Stimulated activated CD4-positive, alpha-beta T cell treated with anti-CD3 and anti-CD28 coated beads, Interleukin-12 subunit alpha, Interleukin-12 subunit beta, amount 100 ng/mL, for 48 hours (primary cell): Measurements from ENCODE around the gene TRAPPC12.
"Not testable (repeated sequence)": the region's sequence is repeated elsewhere in the genome, so short reads cannot be mapped to it uniquely, and the experiment has no call there.

Source experiments
- DNase-seq, 3 donors: peaks; one replicate each; pipeline ENCODE4 v3.0.0-alpha.2; 2020; ENCODE audit warnings: low read depth in 2 of 3, low spot score in 1 of 3

The TRAPPC12 gene

DNA sequence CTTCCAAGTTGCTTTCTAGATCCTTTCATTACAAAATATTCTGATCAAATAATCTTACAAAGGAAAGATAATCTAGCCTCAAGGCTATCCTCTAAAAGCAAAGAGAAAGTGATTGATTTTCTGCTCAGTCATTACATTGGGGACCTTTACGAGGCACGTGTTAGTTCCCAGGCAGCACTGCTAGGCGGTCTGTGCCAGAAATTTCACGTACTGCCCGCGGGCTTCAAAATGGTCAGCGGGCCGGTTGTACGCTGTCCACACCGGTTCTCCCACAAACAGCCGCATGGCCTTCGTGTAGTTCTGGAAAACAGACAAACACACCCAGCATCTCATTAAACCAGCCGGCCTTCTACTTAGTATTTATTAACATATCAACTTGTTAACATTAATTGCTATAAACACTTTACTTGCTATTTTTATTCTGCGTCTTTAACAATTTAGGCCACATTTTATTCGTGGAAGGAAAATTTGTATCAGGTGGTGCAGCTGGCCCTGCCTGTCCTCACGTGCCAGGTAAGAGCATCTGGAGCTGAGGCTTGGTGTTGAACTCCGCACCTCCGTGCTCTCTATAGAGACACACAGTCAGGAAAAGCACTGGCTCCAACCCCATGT lies 119.4 kb downstream of the TRAPPC12 start:
- no peak for DNase-seq

DNA sequence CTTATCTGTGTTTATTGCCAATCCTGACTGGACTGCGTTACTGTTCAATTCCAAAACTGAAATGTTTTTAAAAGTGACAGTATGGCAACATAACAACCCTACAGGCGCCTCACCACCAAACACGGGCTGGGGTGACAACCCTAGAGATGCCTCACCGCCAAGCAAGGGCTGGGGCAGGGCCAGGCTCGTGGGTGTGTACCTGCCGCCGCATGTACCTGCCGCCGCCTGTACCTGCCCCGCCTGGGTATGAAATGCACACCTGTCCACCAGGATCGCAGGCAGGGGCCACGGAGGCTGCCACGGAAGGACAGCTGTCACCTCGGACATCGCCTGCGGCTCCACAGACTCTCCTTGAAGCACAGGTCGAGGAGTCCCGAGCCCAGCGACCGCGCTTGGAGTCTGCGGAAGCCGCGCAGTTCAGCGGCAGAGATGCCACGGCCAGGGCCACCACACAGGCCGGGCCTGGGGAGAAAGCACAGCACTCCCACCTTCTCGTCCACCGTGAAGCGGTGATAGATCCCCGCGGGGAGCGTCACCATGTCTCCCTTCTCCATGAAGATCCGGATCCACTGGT lies 120.9 kb downstream of the TRAPPC12 start:
- no peak for DNase-seq

DNA sequence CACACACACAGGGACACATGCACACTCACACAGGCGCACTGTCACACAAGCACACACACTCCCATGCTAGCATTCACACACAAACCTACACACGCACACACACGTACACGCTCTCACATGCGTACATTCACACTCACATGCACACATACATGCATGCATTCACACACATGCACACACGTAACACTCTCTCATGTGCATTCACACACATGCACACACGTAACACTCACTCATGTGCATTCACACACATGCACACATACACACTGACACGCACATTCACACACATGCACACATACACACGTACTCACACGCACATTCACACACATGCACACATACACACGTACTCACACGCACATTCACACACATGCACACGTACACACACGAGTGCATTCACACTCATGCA lies 123.6 kb downstream of the TRAPPC12 start:
- no peak for DNase-seq

DNA sequence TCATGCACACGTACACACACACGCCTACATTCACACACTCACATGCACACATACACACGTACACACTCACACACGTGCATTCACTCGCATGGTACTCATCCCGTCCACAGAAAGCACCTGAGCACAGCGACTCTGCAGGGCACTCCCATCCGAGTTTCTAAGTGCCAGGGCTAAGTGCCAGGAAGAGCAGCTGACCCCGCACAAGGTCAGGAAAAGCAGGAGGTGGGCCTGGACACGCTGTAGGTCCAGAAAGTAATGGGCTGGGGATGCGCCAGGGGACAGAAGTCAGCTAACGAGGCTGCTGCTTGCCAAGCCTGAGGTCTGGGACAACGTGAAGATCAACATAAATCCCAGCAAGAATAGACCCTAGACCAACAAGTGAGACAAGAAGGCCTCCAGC lies 124.0 kb downstream of the TRAPPC12 start:
- no peak for DNase-seq

DNA sequence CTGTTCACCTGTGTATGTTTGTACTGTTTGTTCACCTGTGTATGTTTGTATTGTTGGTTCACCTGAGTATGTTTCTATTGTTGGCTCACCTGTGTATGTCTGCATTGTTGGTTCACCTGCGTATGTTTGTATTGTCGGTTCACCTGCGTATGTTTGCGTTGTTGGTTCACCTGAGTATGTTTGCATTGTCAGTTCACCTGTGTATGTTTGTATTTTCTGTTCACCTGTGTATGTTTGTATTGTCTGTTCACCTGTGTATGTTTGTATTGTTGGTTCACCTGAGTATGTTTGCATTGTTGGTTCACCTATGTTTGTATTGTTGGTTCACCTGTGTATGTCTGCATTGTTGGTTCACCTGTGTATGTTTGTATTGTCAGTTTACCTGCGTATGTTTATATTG lies 125.2 kb downstream of the TRAPPC12 start:
- DNase-seq = no peak

DNA sequence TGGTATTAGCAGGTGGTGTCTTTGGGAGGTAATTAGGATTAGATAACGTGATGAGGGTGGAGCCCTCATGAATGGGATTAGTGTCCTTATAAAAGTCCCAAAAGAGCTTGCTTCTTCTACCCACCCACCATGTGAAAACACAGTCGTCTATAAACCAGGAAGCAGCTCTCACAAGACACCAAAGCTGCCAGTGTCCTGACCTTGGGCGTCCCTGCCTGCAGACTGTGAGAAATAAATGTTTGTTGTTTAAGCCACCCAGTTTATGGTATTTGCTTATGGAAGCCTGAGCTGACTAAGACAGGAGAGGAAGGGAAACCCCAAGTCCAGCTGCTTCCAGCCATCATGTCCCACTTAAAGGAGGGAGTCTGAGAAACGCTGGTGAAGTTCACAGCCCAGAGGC lies 126.3 kb downstream of the TRAPPC12 start:
- DNase-seq = no peak

DNA sequence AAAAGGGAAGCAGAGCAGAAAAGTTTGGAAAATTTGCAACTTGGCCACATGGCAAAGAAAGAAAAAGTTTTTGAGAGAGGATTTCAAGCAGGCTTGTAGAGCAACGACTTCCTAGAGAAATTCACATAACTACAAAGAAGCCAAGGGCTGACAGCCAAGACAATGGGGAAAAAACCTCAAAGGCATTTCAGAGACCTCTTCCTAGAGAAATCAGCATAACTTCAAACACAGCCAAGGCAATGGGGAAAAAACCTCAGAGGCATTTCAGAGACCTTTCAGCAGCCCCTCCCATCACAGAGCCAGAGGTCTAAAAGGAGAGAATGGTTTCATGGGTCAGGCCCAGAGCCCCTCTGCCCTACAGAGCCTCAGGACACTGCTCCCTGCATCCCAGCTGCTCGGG lies 132.6 kb downstream of the TRAPPC12 start:
- no peak for DNase-seq

DNA sequence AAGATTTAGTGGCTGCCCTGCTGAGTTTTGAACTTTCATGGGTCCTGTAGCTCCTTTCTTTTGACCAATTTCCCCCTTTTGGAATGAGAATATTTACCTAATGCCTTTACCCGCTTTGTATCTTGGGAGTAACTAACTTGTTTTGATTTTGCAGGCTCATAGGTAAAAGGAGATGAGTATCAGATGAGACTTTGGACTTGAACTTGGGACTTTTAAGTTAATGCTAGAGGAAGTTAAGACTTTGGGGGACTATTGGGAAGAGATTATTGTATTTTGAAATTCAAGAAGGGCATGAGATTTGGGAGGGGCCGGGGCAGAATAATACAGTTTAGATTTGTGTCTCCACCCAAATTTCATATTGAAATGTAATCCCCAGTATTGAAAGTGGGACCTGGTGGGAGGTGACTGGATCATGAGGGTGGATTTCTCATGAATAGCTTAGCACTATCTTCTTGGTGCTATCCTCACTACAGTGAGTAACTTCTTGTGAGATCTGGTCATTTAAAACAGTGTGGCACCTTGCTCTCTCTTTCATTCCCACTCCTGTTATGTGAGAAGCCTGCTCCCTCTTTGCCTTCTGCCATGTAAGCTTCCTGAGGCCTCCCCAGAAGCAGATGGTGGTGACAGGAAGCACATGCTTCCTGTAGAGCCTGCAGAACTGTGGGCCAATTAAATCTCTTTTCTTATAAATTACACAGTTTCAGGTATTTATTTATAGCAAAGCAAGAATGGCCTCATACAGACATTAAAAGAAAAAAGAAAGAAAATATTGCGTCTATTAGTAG lies 133.7 kb downstream of the TRAPPC12 start:
- DNase-seq = no peak

DNA sequence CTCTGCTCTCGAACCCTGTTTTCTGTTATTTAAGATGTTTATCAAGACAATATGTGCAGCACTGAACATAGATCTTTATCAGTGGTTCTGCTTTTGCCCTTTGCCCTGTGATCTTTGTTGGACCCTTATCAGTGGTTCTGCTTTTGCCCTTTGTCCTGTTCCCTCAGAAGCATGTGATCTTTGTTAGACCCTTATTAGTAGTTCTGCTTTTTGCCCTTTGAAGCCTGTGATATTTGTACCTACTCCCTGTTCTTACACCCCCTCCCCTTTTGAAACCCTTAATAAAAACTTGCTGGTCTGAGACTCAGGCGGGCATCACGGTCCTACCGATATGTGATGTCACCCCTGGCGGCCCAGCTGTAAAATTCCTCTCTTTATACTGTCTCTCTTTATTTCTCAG lies 135.9 kb downstream of the TRAPPC12 start:
- not testable (repeated sequence) for DNase-seq

DNA sequence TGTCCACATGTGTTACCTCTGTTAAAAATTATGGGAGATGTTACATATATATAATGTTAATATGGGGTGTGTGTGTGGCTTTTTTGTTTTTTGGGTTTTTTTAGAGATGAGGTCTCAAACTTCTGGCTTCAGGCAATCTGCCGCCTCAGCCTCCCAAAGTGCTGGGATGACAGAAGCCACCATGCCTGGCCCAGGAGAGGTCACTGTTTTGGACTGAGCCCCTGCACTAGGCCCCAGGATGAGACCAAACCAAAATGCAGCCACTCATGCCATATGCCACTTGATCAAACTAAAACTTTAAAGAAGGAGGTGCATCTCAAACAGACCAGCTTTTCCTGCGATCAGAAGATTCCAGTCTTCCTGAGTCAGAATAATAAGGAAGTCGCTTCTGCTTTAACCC lies 137.3 kb downstream of the TRAPPC12 start:
- no peak for DNase-seq

DNA sequence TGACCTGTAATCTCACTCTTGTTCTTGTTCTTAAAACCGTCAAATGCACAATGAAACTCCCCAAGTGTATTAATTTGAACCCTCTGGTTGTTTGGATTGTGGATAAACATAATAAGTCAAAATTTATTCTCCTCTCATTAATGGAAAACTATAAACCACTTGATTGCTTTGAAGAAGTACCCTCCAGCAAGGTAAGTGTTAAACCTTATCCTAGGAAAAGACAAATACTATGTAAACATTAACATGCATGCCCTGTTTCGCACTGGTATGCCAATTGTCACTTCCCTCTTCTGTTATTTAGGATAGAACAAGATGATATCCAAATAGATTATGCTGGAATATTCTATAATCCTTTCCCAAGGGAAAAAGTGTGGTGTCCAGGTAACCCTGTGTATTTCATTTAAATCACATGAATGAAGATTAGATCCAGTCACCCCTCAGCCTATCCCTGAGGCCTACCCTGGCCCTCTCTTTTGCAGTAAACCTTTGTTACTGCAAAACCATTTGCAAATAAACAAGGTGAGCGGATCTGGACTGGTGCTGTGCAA lies 138.5 kb downstream of the TRAPPC12 start:
- no peak for DNase-seq

DNA sequence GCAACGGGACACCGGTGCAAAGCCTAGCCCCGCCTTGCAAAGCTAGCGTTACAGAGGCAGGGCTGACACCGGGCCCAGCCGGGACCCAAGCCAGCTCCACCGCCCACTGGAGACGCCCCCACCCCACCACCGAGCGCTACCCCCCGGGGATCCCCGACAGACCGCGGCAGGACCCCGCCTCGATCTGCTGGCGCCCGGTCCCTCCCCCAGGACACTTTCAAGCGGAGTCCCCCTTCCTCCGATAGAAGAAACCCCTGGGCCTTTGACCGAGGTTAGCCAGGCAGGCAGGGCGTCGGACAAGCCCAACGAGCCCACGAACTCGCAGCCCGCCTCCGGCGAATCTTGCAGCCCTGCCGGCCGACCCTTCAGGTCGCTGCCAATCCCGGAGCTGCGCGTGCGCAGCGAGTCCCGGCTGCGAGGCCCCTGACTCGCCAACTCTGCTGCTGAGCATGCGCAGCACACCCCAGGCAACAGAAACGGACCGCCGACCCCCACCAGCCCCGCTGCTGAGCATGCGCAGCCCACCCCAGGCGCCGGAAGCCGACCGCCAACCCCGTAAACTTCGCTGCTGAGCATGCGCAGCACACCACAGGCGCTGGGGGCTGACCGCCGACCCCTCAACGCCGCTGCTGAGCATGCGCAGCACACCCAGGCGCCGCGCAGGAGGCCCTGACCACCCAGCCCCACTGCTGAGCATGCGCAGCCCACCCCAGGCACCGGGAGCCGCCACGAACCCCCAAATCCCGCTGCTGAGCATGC lies 139.2 kb downstream of the TRAPPC12 start:
- DNase-seq = peak; percentile 90 to 97 (median 97)

DNA sequence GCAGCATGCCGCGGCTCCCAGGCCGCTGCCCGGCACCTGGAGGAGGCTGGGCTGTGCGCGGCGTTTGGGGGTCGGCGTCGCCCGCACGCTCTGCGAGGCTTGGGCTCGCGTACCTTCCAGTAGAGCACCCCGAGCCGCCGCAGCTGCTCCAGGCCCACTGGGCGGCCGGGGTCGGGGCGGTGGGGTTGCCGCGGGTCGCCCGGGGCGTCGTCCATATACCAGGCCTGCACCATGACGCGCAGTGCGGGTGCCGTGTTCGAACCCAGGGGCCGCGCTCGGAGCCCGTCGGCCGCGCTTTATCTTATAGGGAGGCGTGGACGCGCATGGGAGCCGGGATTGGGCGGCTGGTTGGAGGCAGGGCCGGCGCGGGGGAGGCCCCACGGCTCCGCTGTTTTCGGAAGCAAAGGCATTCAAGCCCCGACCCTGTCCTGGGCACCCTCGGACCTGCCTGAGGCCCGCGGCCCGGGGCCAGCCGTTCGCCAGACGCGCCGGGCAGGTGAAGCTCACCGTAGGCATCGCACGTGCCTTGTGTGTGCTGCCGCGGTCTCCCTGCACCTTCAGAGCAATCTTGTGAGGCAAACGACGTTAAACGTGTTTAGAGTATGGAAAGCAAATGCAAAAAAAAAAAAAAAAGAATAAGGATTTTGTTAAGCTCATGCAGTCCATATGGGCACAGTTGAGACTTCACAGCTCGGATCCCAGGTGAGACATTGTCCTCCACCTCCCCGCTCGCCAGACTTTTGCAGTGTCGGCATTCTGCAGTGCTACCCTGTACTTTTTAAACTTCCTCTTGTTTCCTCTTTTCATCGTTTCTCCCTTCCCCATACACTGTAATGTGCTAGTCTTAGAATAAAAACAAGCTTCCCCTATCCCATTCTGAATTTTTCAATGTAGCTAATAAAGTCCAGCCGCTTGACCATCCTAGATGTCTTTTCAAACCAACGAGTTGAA lies 140.0 kb downstream of the TRAPPC12 start, which contains the start of gene ADI1:
TSS of gene ADI1 (minus strand) at position 277 of the 951 bp plus-strand sequence. CDS start at position 233, 44 bp downstream.
- DNase-seq = peak; percentile 64 to 80 (median 73)

DNA sequence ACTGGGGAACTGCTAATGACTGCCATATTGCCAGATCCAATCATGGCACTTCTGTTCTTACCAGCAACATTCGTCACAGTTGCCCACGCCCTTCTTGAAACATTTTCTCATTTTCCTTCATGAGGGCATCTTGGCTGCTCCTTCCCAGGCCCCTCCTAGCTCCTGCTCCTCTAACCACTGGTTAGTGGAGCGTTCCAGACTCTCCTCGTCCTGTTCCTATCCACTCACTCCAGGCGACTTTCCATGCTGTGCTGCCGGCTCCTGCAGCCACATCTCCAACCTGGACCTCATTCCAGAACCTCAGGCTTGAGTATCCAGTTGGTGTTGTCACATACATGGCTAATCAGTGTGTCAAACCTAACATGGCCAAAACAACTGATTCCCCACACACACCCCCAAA lies 141.1 kb downstream of the TRAPPC12 start:
- DNase-seq = no peak

DNA sequence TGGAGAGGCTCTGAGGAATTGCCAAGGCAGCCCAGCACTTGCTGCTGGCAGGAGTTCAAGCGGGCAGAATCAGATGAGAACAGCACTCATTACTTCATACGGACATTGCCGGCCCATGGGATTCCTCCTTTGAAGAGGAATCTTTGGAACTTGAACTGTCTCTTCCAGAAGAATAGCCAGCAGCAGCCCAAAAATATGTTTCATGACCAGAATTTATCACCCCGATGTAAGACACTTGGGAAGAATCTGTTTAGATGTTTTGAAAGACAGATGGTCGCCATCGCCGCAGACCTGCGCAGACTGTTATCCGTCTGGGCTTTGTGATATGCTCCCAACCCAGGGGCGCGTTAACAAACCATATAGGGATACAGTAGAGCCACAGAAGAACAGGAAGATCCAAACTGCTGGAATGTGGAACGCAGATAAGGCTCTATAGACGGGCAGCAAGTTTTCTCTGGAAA lies 143.5 kb downstream of the TRAPPC12 start:
- no peak for DNase-seq

DNA sequence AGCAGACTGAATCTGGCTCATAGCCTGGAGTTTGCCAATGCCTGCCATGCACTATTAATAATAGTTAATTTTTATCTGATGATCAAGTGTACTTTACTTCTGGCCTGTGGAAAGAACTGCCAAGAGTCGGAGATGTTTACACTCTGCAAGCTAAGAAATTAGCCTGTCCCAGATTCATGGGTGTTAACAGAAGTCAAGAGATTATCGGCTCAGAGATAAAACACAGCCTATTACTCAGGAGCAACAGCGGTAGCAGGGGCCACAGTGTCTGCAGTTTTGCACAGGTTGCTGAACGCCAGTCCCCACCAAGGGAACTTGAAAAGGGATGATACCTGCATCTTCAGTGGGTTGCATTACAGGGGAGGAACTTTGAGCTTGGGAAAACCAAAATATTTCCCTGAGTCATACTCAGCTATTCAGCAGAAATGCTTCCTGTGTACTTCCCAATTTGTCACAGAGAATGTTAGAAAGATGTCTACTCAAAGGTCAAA lies 144.1 kb downstream of the TRAPPC12 start:
- no peak for DNase-seq

DNA sequence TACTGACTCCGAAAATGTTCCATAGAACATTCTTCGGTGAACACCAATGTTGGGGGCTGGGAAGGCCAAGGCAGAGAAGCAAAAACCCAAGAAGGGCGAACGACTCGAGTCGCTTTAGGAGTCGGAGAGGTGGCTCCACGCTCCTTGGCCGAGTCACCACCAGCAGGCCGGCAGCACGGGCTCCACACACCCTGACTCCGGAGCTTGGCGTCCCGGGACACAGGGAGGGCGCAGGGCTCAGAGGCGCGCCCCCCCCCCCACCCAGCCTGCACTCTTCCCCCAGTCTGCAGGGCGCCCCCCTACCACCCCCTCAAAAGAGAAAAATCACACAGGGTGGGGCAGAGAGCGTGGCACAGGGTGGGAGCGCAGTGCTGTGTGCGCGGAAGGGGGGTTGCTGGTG lies 147.4 kb downstream of the TRAPPC12 start:
- no peak for DNase-seq

DNA sequence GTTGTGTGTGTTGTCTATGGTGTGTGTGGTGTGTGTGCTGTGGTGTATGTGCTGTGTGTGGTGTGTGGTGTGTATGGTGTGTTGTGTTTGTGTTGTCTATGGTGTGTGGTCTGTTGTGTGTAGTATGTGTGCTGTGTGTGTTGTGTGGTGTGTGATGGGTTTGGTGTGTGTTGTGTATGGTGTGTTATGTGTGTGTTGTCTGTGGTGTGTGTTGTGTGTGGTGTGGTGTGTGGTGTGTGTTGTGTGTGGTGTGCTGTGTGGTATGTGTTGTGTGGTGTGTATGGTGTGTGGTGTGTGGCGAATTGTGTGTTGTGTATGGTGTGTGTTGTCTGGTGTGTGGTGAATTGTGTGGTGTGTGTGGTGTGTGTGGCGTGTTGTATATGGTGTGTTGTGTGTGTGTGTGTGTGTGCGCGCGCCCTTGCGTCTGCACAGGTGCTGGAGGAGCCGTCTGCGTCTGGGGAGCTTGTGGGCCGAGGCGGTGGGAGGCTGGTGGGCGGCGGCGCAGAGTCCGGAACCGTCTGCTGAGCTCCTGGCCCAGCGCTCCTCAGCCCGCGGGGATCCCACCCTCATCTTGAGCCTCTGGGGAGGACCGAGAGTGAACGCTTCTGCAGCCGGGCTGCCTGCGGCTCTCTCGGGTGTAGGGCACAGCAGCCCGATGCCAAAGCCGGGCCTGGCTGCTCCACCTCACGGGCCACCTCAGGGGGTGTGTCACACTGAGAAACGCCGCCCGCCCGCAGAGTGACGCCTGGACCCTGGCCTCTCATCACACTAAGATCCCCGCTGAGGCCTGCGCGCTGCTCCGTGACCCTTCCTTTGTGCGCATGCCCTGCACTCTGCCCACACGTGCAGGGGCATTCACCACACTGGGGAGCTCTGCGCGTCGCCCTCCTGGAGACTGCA lies 148.6 kb downstream of the TRAPPC12 start:
- DNase-seq = no peak
